ENCODE measurements around the gene RHOB. TPM values are rescaled to one million over a fixed set of nuclear protein-coding genes. Genes with fewer than 3 reads are reported as not detected.

Gene RHOB
- total and polyA plus RNA-seq, 2 of the 13 experiments (the other 11 are each of a cell fraction or from before 2014, with no cell fraction given) = 192 to 268 TPM

DNA sequence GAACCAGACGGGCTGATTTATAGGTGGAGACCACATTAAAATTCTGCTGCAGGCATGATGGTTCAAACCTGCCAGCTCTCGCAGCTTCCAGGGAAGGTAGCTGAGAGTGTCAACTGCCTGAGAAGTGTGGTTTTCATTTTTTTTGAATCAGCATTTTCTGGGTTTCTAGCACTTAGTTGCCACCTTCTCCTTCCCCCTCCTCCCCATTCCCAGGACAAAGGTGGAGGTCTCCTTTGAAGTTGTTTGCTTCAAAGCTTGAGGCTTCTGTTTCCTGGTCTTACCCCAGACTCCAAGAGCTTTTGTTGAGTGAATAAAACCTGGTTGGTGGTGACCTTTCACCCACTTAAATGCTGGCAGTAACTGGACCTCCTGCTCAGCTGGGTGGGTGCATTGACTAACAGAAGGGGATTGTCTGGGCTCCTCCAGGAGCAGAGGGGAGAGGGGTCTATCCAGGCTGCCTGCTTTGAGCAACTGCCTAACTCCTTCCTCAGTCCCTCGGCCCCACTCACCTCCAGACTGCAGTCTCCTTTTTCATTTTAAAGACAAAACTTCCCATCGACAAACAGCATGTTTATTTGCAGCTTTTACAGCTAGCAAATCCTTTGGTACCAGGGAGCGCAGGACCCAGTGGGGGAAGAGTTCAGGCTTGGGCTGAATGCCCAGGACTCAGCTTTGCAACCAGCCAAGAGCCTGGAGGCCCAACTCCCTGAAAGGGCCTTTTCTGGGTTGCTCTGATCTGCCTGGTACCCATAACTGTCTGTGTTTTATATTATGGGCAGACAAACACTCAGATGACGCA is 3.5 kb downstream of the RHOB start (continued):
- TF ChIP-seq, protein P1, sequence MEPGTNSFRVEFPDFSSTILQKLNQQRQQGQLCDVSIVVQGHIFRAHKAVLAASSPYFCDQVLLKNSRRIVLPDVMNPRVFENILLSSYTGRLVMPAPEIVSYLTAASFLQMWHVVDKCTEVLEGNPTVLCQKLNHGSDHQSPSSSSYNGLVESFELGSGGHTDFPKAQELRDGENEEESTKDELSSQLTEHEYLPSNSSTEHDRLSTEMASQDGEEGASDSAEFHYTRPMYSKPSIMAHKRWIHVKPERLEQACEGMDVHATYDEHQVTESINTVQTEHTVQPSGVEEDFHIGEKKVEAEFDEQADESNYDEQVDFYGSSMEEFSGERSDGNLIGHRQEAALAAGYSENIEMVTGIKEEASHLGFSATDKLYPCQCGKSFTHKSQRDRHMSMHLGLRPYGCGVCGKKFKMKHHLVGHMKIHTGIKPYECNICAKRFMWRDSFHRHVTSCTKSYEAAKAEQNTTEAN (CRISPR knock-in tag; conservative IDR thresholded peaks at IDR 0.05) = 0 out of 2 replicates have a peak, but pooled peaks have one; percentile 62
- TF ChIP-seq PPARG (CRISPR knock-in tag; conservative IDR thresholded peaks at IDR 0.05) (peak; percentile 97), RBFOX2 (IDR thresholded peaks at IDR 0.05; ENCODE audit: low read depth, low read length) (peak; percentile 69), MAZ (IDR thresholded peaks at IDR 0.05; ENCODE audit: borderline replicate concordance, low read depth, low read length) (0 out of 2 replicates have a peak, but pooled peaks have one; percentile 45), MAZ (CRISPR knock-in tag; IDR thresholded peaks at IDR 0.05; ENCODE audit: low read depth) (no peak), ZFP37 (CRISPR knock-in tag; IDR thresholded peaks at IDR 0.05; ENCODE audit: borderline replicate concordance) (0 out of 2 replicates have a peak, but pooled peaks have one; percentile 64), TBX2 (CRISPR knock-in tag; IDR thresholded peaks at IDR 0.05; ENCODE audit: borderline replicate concordance) (peak; percentile 68), PAWR (CRISPR knock-in tag; IDR thresholded peaks at IDR 0.05; ENCODE audit: borderline replicate concordance) (no peak), ZNF883 (CRISPR knock-in tag; IDR thresholded peaks at IDR 0.05; ENCODE audit: not compliant biosample characterization) (no peak), SIN3A (IDR thresholded peaks at IDR 0.05; ENCODE audit: borderline replicate concordance, low read depth, low read length) (0 out of 2 replicates have a peak, but pooled peaks have one; percentile 68)
- TF ChIP-seq, protein P2, sequence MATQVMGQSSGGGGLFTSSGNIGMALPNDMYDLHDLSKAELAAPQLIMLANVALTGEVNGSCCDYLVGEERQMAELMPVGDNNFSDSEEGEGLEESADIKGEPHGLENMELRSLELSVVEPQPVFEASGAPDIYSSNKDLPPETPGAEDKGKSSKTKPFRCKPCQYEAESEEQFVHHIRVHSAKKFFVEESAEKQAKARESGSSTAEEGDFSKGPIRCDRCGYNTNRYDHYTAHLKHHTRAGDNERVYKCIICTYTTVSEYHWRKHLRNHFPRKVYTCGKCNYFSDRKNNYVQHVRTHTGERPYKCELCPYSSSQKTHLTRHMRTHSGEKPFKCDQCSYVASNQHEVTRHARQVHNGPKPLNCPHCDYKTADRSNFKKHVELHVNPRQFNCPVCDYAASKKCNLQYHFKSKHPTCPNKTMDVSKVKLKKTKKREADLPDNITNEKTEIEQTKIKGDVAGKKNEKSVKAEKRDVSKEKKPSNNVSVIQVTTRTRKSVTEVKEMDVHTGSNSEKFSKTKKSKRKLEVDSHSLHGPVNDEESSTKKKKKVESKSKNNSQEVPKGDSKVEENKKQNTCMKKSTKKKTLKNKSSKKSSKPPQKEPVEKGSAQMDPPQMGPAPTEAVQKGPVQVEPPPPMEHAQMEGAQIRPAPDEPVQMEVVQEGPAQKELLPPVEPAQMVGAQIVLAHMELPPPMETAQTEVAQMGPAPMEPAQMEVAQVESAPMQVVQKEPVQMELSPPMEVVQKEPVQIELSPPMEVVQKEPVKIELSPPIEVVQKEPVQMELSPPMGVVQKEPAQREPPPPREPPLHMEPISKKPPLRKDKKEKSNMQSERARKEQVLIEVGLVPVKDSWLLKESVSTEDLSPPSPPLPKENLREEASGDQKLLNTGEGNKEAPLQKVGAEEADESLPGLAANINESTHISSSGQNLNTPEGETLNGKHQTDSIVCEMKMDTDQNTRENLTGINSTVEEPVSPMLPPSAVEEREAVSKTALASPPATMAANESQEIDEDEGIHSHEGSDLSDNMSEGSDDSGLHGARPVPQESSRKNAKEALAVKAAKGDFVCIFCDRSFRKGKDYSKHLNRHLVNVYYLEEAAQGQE (IDR thresholded peaks at IDR 0.05; ENCODE audit: borderline replicate concordance in 1 of 2, low read depth in 1 of 2, low read length in 2 of 2) = peak in 1 of 2 experiments; percentile 45; a peak in 1 of 4 replicates
- TF ChIP-seq, protein P3, sequence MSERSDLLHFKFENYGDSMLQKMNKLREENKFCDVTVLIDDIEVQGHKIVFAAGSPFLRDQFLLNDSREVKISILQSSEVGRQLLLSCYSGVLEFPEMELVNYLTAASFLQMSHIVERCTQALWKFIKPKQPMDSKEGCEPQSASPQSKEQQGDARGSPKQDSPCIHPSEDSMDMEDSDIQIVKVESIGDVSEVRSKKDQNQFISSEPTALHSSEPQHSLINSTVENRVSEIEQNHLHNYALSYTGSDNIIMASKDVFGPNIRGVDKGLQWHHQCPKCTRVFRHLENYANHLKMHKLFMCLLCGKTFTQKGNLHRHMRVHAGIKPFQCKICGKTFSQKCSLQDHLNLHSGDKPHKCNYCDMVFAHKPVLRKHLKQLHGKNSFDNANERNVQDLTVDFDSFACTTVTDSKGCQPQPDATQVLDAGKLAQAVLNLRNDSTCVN (CRISPR knock-in tag; IDR thresholded peaks at IDR 0.05; ENCODE audit: borderline replicate concordance) = no peak
- TF ChIP-seq, protein P4, sequence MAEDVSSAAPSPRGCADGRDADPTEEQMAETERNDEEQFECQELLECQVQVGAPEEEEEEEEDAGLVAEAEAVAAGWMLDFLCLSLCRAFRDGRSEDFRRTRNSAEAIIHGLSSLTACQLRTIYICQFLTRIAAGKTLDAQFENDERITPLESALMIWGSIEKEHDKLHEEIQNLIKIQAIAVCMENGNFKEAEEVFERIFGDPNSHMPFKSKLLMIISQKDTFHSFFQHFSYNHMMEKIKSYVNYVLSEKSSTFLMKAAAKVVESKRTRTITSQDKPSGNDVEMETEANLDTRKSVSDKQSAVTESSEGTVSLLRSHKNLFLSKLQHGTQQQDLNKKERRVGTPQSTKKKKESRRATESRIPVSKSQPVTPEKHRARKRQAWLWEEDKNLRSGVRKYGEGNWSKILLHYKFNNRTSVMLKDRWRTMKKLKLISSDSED (CRISPR knock-in tag; IDR thresholded peaks at IDR 0.05) = no peak
- TF ChIP-seq, protein P5, sequence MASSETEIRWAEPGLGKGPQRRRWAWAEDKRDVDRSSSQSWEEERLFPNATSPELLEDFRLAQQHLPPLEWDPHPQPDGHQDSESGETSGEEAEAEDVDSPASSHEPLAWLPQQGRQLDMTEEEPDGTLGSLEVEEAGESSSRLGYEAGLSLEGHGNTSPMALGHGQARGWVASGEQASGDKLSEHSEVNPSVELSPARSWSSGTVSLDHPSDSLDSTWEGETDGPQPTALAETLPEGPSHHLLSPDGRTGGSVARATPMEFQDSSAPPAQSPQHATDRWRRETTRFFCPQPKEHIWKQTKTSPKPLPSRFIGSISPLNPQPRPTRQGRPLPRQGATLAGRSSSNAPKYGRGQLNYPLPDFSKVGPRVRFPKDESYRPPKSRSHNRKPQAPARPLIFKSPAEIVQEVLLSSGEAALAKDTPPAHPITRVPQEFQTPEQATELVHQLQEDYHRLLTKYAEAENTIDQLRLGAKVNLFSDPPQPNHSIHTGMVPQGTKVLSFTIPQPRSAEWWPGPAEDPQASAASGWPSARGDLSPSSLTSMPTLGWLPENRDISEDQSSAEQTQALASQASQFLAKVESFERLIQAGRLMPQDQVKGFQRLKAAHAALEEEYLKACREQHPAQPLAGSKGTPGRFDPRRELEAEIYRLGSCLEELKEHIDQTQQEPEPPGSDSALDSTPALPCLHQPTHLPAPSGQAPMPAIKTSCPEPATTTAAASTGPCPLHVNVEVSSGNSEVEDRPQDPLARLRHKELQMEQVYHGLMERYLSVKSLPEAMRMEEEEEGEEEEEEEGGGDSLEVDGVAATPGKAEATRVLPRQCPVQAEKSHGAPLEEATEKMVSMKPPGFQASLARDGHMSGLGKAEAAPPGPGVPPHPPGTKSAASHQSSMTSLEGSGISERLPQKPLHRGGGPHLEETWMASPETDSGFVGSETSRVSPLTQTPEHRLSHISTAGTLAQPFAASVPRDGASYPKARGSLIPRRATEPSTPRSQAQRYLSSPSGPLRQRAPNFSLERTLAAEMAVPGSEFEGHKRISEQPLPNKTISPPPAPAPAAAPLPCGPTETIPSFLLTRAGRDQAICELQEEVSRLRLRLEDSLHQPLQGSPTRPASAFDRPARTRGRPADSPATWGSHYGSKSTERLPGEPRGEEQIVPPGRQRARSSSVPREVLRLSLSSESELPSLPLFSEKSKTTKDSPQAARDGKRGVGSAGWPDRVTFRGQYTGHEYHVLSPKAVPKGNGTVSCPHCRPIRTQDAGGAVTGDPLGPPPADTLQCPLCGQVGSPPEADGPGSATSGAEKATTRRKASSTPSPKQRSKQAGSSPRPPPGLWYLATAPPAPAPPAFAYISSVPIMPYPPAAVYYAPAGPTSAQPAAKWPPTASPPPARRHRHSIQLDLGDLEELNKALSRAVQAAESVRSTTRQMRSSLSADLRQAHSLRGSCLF (CRISPR knock-in tag; IDR thresholded peaks at IDR 0.05; ENCODE audit: borderline replicate concordance) = no peak; the same call in 1 of the 2 replicates
